ENCODE measurements around the gene SUGP1.

The SUGP1 gene

GRCh38 chr19:19268453-19269385, 51.6 kb downstream of the SUGP1 start:
- no peak overlapping the region for H3K4me3 ChIP-seq (ENCODE audit: low read length)
- TF ChIP-seq CTCF (IDR thresholded peaks at IDR 0.05; ENCODE audit: insufficient read depth, low read depth, low read length, missing control alignments) = no peak
- no peak for DNase-seq (ENCODE audit: low read depth)

- H3K4me3 ChIP-seq (ENCODE audit: low read length) = no peak overlapping the region
- no peak for DNase-seq (ENCODE audit: low read depth)
- no peak for TF ChIP-seq CTCF (IDR thresholded peaks at IDR 0.05; ENCODE audit: insufficient read depth, low read depth, low read length, missing control alignments)
These were observed 53.0 kb downstream of the SUGP1 start for GRCh38 chr19:19267305-19267704.

GRCh38 chr19:19263886-19264487, 56.3 kb downstream of the SUGP1 start:
- no peak for DNase-seq (ENCODE audit: low read depth)
- H3K4me3 ChIP-seq (ENCODE audit: low read length) = no peak overlapping the region
- no peak for TF ChIP-seq CTCF (IDR thresholded peaks at IDR 0.05; ENCODE audit: insufficient read depth, low read depth, low read length, missing control alignments)

GRCh38 chr19:19262190-19263057, 57.9 kb downstream of the SUGP1 start:
- no peak overlapping the region for H3K4me3 ChIP-seq (ENCODE audit: low read length)
- TF ChIP-seq CTCF (IDR thresholded peaks at IDR 0.05; ENCODE audit: insufficient read depth, low read depth, low read length, missing control alignments) = no peak
- DNase-seq (ENCODE audit: low read depth) = no peak

GRCh38 chr19:19261350-19262189, 58.7 kb downstream of the SUGP1 start:
- no peak for DNase-seq (ENCODE audit: low read depth)
- H3K4me3 ChIP-seq (ENCODE audit: low read length) = no peak overlapping the region
- TF ChIP-seq CTCF (IDR thresholded peaks at IDR 0.05; ENCODE audit: insufficient read depth, low read depth, low read length, missing control alignments) = no peak

Data from epithelial cell of esophagus (primary cell).